GM23248 (cell line): ENCODE measurements around the gene MELK. TPM values are rescaled to one million over a fixed set of nuclear protein-coding genes. Genes with fewer than 3 reads are reported as not detected.

Experiments used
- DNase-seq: peaks from one replicate; pipeline ENCODE4 v3.0.0-alpha.2; 2015
- H2AFZ ChIP-seq: fragments of 200-600 bp; sonication (generic); 2 replicates; pipeline ENCODE4 v1.6.1; 2016; ENCODE audit warnings: antibody characterized with exemption
- H3F3A ChIP-seq: fragments of 200-600 bp; sonication (generic); 2 replicates; pipeline ENCODE4 v1.6.1; 2016; ENCODE audit warnings: mild to moderate bottlenecking, antibody characterized with exemption, mixed run types; ENCODE audit not compliant: insufficient read depth
- H3K27ac ChIP-seq: fragments of 200-600 bp; sonication (generic); 2 replicates; pipeline ENCODE4 v1.5.1; 2016; ENCODE audit warnings: mild to moderate bottlenecking
- H3K27me3 ChIP-seq: fragments of 200-600 bp; sonication (generic); replicated peaks from 2 replicates; pipeline ENCODE4 v1.6.1; 2016; ENCODE audit warnings: mild to moderate bottlenecking; ENCODE audit not compliant: insufficient read depth
- H3K36me3 ChIP-seq: fragments of 200-600 bp; sonication (generic); 2 replicates; pipeline ENCODE4 v1.6.1; 2016; ENCODE audit warnings: low read depth, mild to moderate bottlenecking
- H3K4me1 ChIP-seq: fragments of 200-600 bp; sonication (generic); 2 replicates; pipeline ENCODE4 v1.6.1; 2016; ENCODE audit warnings: mild to moderate bottlenecking; ENCODE audit not compliant: insufficient read depth
- H3K4me2 ChIP-seq: fragments of 200-600 bp; sonication (generic); one replicate; pipeline ENCODE4 v1.6.1; 2016; ENCODE audit warnings: mild to moderate bottlenecking; ENCODE audit not compliant: unreplicated experiment
- H3K4me3 ChIP-seq: fragments of 200-600 bp; sonication (generic); 2 replicates; pipeline ENCODE4 v1.5.1; 2016; ENCODE audit warnings: mild to moderate bottlenecking
- H3K79me2 ChIP-seq: fragments of 200-600 bp; sonication (generic); 2 replicates; pipeline ENCODE4 v1.6.1; 2016; ENCODE audit warnings: mild to moderate bottlenecking; ENCODE audit not compliant: insufficient read depth
- H3K9ac ChIP-seq: fragments of 200-600 bp; sonication (generic); 2 replicates; pipeline ENCODE4 v1.6.1; 2016; ENCODE audit warnings: mild to moderate bottlenecking
- H3K9me2 ChIP-seq: fragments of 200-600 bp; sonication (generic); 2 replicates; pipeline ENCODE4 v1.6.1; 2016; ENCODE audit warnings: mixed run types, mild to moderate bottlenecking, moderate library complexity; ENCODE audit not compliant: insufficient read depth
- H3K9me3 ChIP-seq: fragments of 200-600 bp; sonication (generic); one replicate; pipeline ENCODE4 v1.6.1; 2017; ENCODE audit warnings: low read depth
- H4K20me1 ChIP-seq: fragments of 200-600 bp; sonication (generic); 2 replicates; pipeline ENCODE4 v1.6.0; 2016; ENCODE audit not compliant: insufficient read depth
- EZH2 ChIP-seq: fragments of 200-600 bp; sonication (generic); IDR thresholded peaks from 2 replicates; pipeline ENCODE4 v1.6.1; 2018; ENCODE audit warnings: antibody characterized with exemption, mild to moderate bottlenecking; ENCODE audit not compliant: insufficient read depth, poor library complexity, severe bottlenecking
- EZH2phosphoT487 ChIP-seq: fragments of 200-600 bp; sonication (generic); IDR thresholded peaks from 2 replicates; pipeline ENCODE4 v1.6.1; 2018; ENCODE audit warnings: antibody characterized with exemption, moderate library complexity, mild to moderate bottlenecking, low read depth; ENCODE audit not compliant: insufficient read depth
- WGBS, 2 experiments: methylation state at CpG; one replicate each; pipeline ENCODE4 v1.1.6; 2015 to 2017; ENCODE audit warnings: low lambda C conversion rate in 2 of 2, low coverage in 1 of 2; ENCODE audit errors: missing lambda C conversion rate in 2 of 2; 5-methylcytosine and 5-hydroxymethylcytosine counted together
- in situ Hi-C: fragments of 300-500 bp; cut with MboI; formaldehyde crosslinking; loops from 2 replicates; pipeline ENCODE4 v1.15.0; 2020
- polyA plus RNA-seq: library from polyadenylated mRNA; unstranded; fragments of >200 nt; fragmentation: Nextera tagmentation; extraction: Ambion mirVana; gene quantifications from 2 replicates; pipeline ENCODE4 v1.2.1, GENCODE V29; 2016
- total RNA-seq: library from RNA; depleted of rRNA; stranded (reverse); fragments of >200 nt; shearing (Covaris generic); gene quantifications from 2 replicates; pipeline ENCODE4 v1.2.3, GENCODE V29; 2014

The MELK gene
- total and polyA plus RNA-seq, 2 experiments from 2014 or later, result 23.2 to 24.7 TPM

GRCh38 chr9:36584620-36585460 is 12.1 kb downstream of the MELK start:
- in situ Hi-C loops, result no loop called here
- no peaks in the 10 kb centered on the region for H3K27me3 ChIP-seq
- H2AFZ ChIP-seq, result no peak overlapping the region
- H3K4me2 ChIP-seq, result peak overlapping the region; percentile 34
- peaks cover 7% of the 10 kb centered on the region for H3F3A ChIP-seq
- H3K79me2 ChIP-seq, result peaks cover 83% of the 10 kb centered on the region
- no peaks in the 10 kb centered on the region for H4K20me1 ChIP-seq
- peak overlapping the region; percentile 55 for H3K27ac ChIP-seq
- H3K4me3 ChIP-seq, result 0 out of 2 replicates have a peak overlapping the region, but pooled peaks have one; percentile 4
- no peak for TF ChIP-seq EZH2
- TF ChIP-seq EZH2phosphoT487, result no peak
- no peaks in the 10 kb centered on the region for H3K9me2 ChIP-seq
- 50 to 52% methylated on average over 7 of the region's 7 CpGs for WGBS, 2 experiments
- peak overlapping the region; percentile 13; the same call in 1 of the 2 replicates for H3K9ac ChIP-seq
- no peaks in the 10 kb centered on the region for H3K9me3 ChIP-seq
- DNase-seq, result peak; percentile 85
- peaks cover 8% of the 10 kb centered on the region for H3K4me1 ChIP-seq
- no peaks in the 10 kb centered on the region for H3K36me3 ChIP-seq

- Histone ChIP-seq H3K27ac (no peak overlapping the region), H4K20me1 (no peaks in the 10 kb centered on the region), H3K4me3 (no peak overlapping the region), H3K27me3 (no peaks in the 10 kb centered on the region), H3K36me3 (no peaks in the 10 kb centered on the region), H3K79me2 (peaks cover 70% of the 10 kb centered on the region), H3F3A (no peaks in the 10 kb centered on the region), H3K4me1 (no peaks in the 10 kb centered on the region; the same call in 1 of the 2 replicates), H3K9me3 (no peaks in the 10 kb centered on the region), H3K4me2 (no peak overlapping the region), H3K9ac (no peak overlapping the region), H3K9me2 (no peaks in the 10 kb centered on the region), H2AFZ (no peak overlapping the region)
- in situ Hi-C loops, result no loop called here
- no peak for TF ChIP-seq EZH2phosphoT487
- TF ChIP-seq EZH2, result no peak
- no peak for DNase-seq
- WGBS, 2 experiments, result 63 to 64% methylated on average over 1 of the region's 1 CpG
Observed at GRCh38 chr9:36590231-36590630, 17.5 kb downstream of the MELK start.

- DNase-seq, result peak; percentile 33
- in situ Hi-C loops, result no loop called here
- 96 to 97% methylated on average over 4 of the region's 4 CpGs for WGBS, 2 experiments
- H3K4me3 ChIP-seq, result no peak overlapping the region
- H3K27me3 ChIP-seq, result no peaks in the 10 kb centered on the region
- H3K9me2 ChIP-seq, result no peaks in the 10 kb centered on the region
- no peaks in the 10 kb centered on the region for H3K9me3 ChIP-seq
- no peak overlapping the region for H3K4me2 ChIP-seq
- H3K79me2 ChIP-seq, result peaks cover 43% of the 10 kb centered on the region
- H3F3A ChIP-seq, result peaks cover 9% of the 10 kb centered on the region
- no peak overlapping the region for H3K27ac ChIP-seq
- H3K36me3 ChIP-seq, result no peaks in the 10 kb centered on the region
- no peak for TF ChIP-seq EZH2phosphoT487
- H4K20me1 ChIP-seq, result no peaks in the 10 kb centered on the region
- H3K9ac ChIP-seq, result no peak overlapping the region
- H3K4me1 ChIP-seq, result peaks cover 6% of the 10 kb centered on the region
- H2AFZ ChIP-seq, result no peak overlapping the region
Observed at GRCh38 chr9:36592801-36593583, 20.3 kb downstream of the MELK start.

- DNase-seq, result no peak
- Histone ChIP-seq H3K4me1 (peaks cover 14% of the 10 kb centered on the region), H3K27me3 (no peaks in the 10 kb centered on the region), H3K4me2 (no peak overlapping the region), H3K4me3 (no peak overlapping the region), H3F3A (peaks cover 16% of the 10 kb centered on the region), H3K79me2 (peaks cover 31% of the 10 kb centered on the region), H3K9me2 (no peaks in the 10 kb centered on the region), H3K27ac (no peak overlapping the region), H3K9me3 (no peaks in the 10 kb centered on the region), H2AFZ (no peak overlapping the region), H4K20me1 (no peaks in the 10 kb centered on the region), H3K9ac (no peak overlapping the region), H3K36me3 (no peaks in the 10 kb centered on the region)
- 63 to 72% methylated on average over 3 of the region's 3 CpGs for WGBS, 2 experiments
- TF ChIP-seq EZH2 (no peak), EZH2phosphoT487 (no peak)
- in situ Hi-C loops, result no loop called here
Observed at GRCh38 chr9:36594213-36594612, 21.5 kb downstream of the MELK start.
